GM12878 (cell line): ENCODE measurements around the gene SBK2. TPM values are rescaled to one million over a fixed set of nuclear protein-coding genes. Genes with fewer than 3 reads are reported as not detected.
A peak's percentile ranks its signal among the peaks of the same experiment; 100 is the strongest.

Source experiments
- ATAC-seq: fragments of 200-7000 bp; cut with Tn5 transposase; 3 replicates; pipeline ENCODE4 v1.9.1; 2020; ENCODE audit warnings: mild to moderate bottlenecking, moderate library complexity
- BruUV-seq: library from RNA; stranded (reverse); fragments of 400-500 nt; replicated peaks from 2 replicates; lab custom pipeline; 2021; lab: Mats Ljungman, UMichigan
- CTCF ChIA-PET: fragments of 300-600 bp; sonication (Branson Sonifier 250); formaldehyde crosslinking; extraction: SDS; loops from one replicate; lab custom pipeline; 2021; ENCODE audit warnings: inconsistent platforms; lab: Yijun Ruan, JAX
- POLR2A ChIA-PET: fragments of 350-600 bp; formaldehyde crosslinking; extraction: SDS; loops from one replicate; lab custom pipeline; 2021; ENCODE audit warnings: inconsistent platforms; lab: Charles Lee
- RAD21 ChIA-PET: fragments of 300-600 bp; sonication (Branson Sonifier 250); formaldehyde crosslinking; loops from one replicate; lab custom pipeline; 2023; ENCODE audit warnings: antibody characterized with exemption; ENCODE audit not compliant: unreplicated experiment; lab: Charles Lee
- SMC1A ChIA-PET: fragments of 300-600 bp; sonication (Branson Sonifier 250); formaldehyde crosslinking; loops from one replicate; lab custom pipeline; 2023; ENCODE audit not compliant: unreplicated experiment, uncharacterized antibody; lab: Charles Lee
- DNase-seq: peaks from one replicate; pipeline ENCODE4 v3.0.0-alpha.2; 2011; ENCODE audit warnings: low read depth, low spot score
- FAIRE-seq: peaks from 3 replicates; lab custom pipeline; 2011; peaks lifted over from hg19 to GRCh38; lab: Jason Lieb, UNC
- H2AFZ ChIP-seq: 2 replicates; pipeline ENCODE4 v1.6.0; 2011; ENCODE audit warnings: low read depth, low read length, control low read depth; ENCODE audit not compliant: control insufficient read depth
- H3K27ac ChIP-seq: 2 replicates; pipeline ENCODE4 v1.5.1; 2011; ENCODE audit warnings: control low read depth; ENCODE audit not compliant: control insufficient read depth, insufficient read depth
- H3K27me3 ChIP-seq, 2 experiments: replicated peaks in 1 of 2; 2 replicates each; pipeline versions ENCODE4 v1.6.0 to v1.6.1; 2011; ENCODE audit warnings: low read length in 1 of 2; ENCODE audit not compliant: control insufficient read depth in 2 of 2, insufficient read depth in 2 of 2
- H3K36me3 ChIP-seq, 2 experiments: 2 replicates each; pipeline ENCODE4 v1.5.1; 2011; ENCODE audit warnings: low read length in 1 of 2; ENCODE audit not compliant: control insufficient read depth in 2 of 2, insufficient read depth in 2 of 2
- H3K4me1 ChIP-seq: 2 replicates; pipeline ENCODE4 v1.6.1; 2011; ENCODE audit warnings: mild to moderate bottlenecking, low read length, moderate library complexity, mixed read lengths; ENCODE audit not compliant: control insufficient read depth, insufficient read depth
- H3K4me2 ChIP-seq: 2 replicates; pipeline ENCODE4 v1.6.0; 2011; ENCODE audit warnings: control low read depth; ENCODE audit not compliant: control insufficient read depth, insufficient read depth
- H3K4me3 ChIP-seq: fragments of 200-600 bp; sonication (generic); 2 replicates; pipeline ENCODE4 v1.5.1; 2016
- H3K79me2 ChIP-seq: 2 replicates; pipeline ENCODE4 v1.6.0; 2011; ENCODE audit warnings: low read length; ENCODE audit not compliant: control insufficient read depth, insufficient read depth
- H3K9ac ChIP-seq: 2 replicates; pipeline ENCODE4 v1.8.0; 2011; ENCODE audit warnings: low read length, control low read depth, mixed read lengths; ENCODE audit not compliant: control insufficient read depth, insufficient read depth
- H3K9me3 ChIP-seq: replicated peaks from 3 replicates; pipeline ENCODE4 v1.5.1; 2011; ENCODE audit warnings: mild to moderate bottlenecking, low read length; ENCODE audit not compliant: control insufficient read depth, insufficient read depth
- H4K20me1 ChIP-seq: 2 replicates; pipeline ENCODE4 v1.6.0; 2011; ENCODE audit not compliant: control insufficient read depth, insufficient read depth
- BCL3 ChIP-seq: IDR thresholded peaks from 2 replicates; pipeline ENCODE4 v1.6.1; 2011; ENCODE audit warnings: borderline replicate concordance, low read depth, mild to moderate bottlenecking, moderate library complexity, low read length; ENCODE audit not compliant: insufficient read depth, poor library complexity, severe bottlenecking
- DPF2 ChIP-seq: fragments of 450-650 bp; IDR thresholded peaks from 2 replicates; pipeline ENCODE4 v1.6.1; 2017; ENCODE audit warnings: mild to moderate bottlenecking
- EGR1 ChIP-seq, 2 experiments: IDR thresholded peaks; 1 replicate in 1 of 2; 2 replicates in 1 of 2; pipeline ENCODE4 v1.6.1; 2011 to 2012; ENCODE audit warnings: low read depth in 2 of 2, low read length in 2 of 2, borderline replicate concordance in 1 of 2, mild to moderate bottlenecking in 1 of 2, moderate library complexity in 1 of 2
- GATAD2B ChIP-seq: fragments of 450-650 bp; conservative IDR thresholded peaks from 2 replicates; pipeline ENCODE4 v1.6.1; 2017; ENCODE audit warnings: low read depth, mild to moderate bottlenecking, moderate library complexity
- HCFC1 ChIP-seq: fragments of 150-350 bp; IDR thresholded peaks from 2 replicates; pipeline ENCODE4 v1.6.1; 2014; ENCODE audit warnings: low read length
- JUNB ChIP-seq: IDR thresholded peaks from 2 replicates; pipeline ENCODE4 v1.6.1; 2016; ENCODE audit warnings: antibody characterized with exemption, mild to moderate bottlenecking
- MAX ChIP-seq: IDR thresholded peaks from 2 replicates; pipeline ENCODE4 v1.6.1; 2012; ENCODE audit warnings: low read depth, low read length, improper control_type of control experiment
- NFYA ChIP-seq: IDR thresholded peaks from 2 replicates; pipeline ENCODE4 v1.6.1; 2011; ENCODE audit warnings: low read depth, mild to moderate bottlenecking, low read length, improper control_type of control experiment, borderline replicate concordance
- PRDM15 ChIP-seq: fragments of 450-650 bp; formaldehyde crosslinking; IDR thresholded peaks from 2 replicates; pipeline ENCODE4 v1.4.0; 2020; ENCODE audit warnings: mild to moderate bottlenecking, moderate library complexity
- STAT1 ChIP-seq: fragments of 450-650 bp; conservative IDR thresholded peaks from 2 replicates; pipeline ENCODE4 v1.6.1; 2014; ENCODE audit warnings: antibody characterized with exemption, mild to moderate bottlenecking
- YY1 ChIP-seq: IDR thresholded peaks from 2 replicates; pipeline ENCODE4 v1.6.1; 2011; ENCODE audit warnings: low read depth, mild to moderate bottlenecking, low read length
- ZBTB4 ChIP-seq: fragments of 450-650 bp; formaldehyde crosslinking; IDR thresholded peaks from 2 replicates; pipeline ENCODE4 v1.4.0; 2022; ENCODE audit warnings: mild to moderate bottlenecking, moderate library complexity
- ZNF24 ChIP-seq: fragments of 450-650 bp; IDR thresholded peaks from 2 replicates; pipeline ENCODE4 v1.6.1; 2017; ENCODE audit warnings: antibody characterized with exemption, mild to moderate bottlenecking
- WGBS: methylation state at CpG from one replicate; pipeline ENCODE4 v1.1.6; 2016; ENCODE audit warnings: low lambda C conversion rate; ENCODE audit not compliant: insufficient replicate concordance, insufficient coverage; ENCODE audit errors: missing lambda C conversion rate; 5-methylcytosine and 5-hydroxymethylcytosine counted together
- in situ Hi-C: fragments of 300-500 bp; cut with MboI; formaldehyde crosslinking; loops from 9 replicates; pipeline ENCODE4 v1.14.3; 2018; ENCODE audit warnings: mixed read lengths
- intact Hi-C: fragments of 100-400 bp; cut with micrococcal nuclease; formaldehyde crosslinking; loops from one replicate; pipeline ENCODE4 v1.14.2; 2022; ENCODE audit not compliant: unreplicated experiment
- polyA plus RNA-seq, 11 experiments: library from polyadenylated mRNA; depleted of rRNA in 4 of 11; unstranded in 6 of 11; stranded (reverse) in 5 of 11; fragments of >200 nt; fragmentation: Nextera tagmentation in 4 of 11; fragmentation: Illumina TruSeq in 1 of 11; extraction: Ambion mirVana in 4 of 11; extraction: Trizol in 1 of 11; gene quantifications; 1 replicate in 1 of 11; 2 replicates in 10 of 11; pipeline versions ENCODE4 v1.2.1 to v1.2.3, GENCODE V29; 2011 to 2016; ENCODE audit warnings: inconsistent platforms in 2 of 11, missing spikeins in 2 of 11, low read depth in 1 of 11
- total RNA-seq, 4 experiments: library from RNA; depleted of rRNA in 3 of 4; stranded (reverse); fragments of >200 nt in 3 of 4; fragmentation: Illumina TruSeq in 1 of 4; extraction: Trizol in 1 of 4; gene quantifications; 2 replicates each; pipeline versions ENCODE4 v1.2.1 to v1.2.3, GENCODE V29; 2013 to 2021

The SBK2 gene
- total and polyA plus RNA-seq, 10 of the 15 experiments (the other 5 are each of a cell fraction or from before 2014, with no cell fraction given) = not detected

GRCh38 chr19:55516878-55517620, 19.9 kb downstream of the SBK2 start:
- in situ Hi-C loops = loop anchor here (5.0 to 10.0 kb wide), 2 partner anchors 115 to 298 kb away; no protein-coding TSS in a partner anchor
- TF ChIP-seq YY1 (peak; percentile 79), DPF2 (0 out of 2 replicates have a peak, but pooled peaks have one; percentile 24), ZBTB4 (no peak), BCL3 (no peak), EGR1 (IDR thresholded peaks at IDR 0.05; ENCODE audit: borderline replicate concordance in 1 of 2, low read depth in 2 of 2, low read length in 2 of 2) (no peak), ZNF24 (no peak), PRDM15 (no peak), NFYA (no peak), HCFC1 (no peak), GATAD2B (peak; percentile 67; the same call in 1 of the 2 replicates), JUNB (no peak), STAT1 (no peak), MAX (no peak)

More at GRCh38 chr19:55516878-55517620, 19.9 kb downstream of the SBK2 start:
- Histone ChIP-seq H3K4me3 (peak overlapping the region; percentile 66; the same call in 1 of the 2 replicates), H3K9ac (peak overlapping the region; percentile 53; the same call in 1 of the 2 replicates), H3K4me1 (0 out of 2 replicates have a peak, but pooled peaks cover 4% of the 10 kb centered on the region), H3K27me3 (no peaks in the 10 kb centered on the region), H3K36me3 (no peaks in the 10 kb centered on the region), H3K79me2 (no peaks in the 10 kb centered on the region), H2AFZ (peak overlapping the region; percentile 69), H3K27ac (peak overlapping the region; percentile 62), H3K9me3 (no peaks in the 10 kb centered on the region), H4K20me1 (no peaks in the 10 kb centered on the region), H3K4me2 (peak overlapping the region; percentile 98)
- POLR2A ChIA-PET = interaction anchor here (1.0 kb wide), 1 partner anchor 89 kb away, joined by 6 read pairs; the partner anchor contains the start of gene ZNF865
- FAIRE-seq (peak; percentile 96), DNase-seq (peak; percentile 66), ATAC-seq (peak; percentile 100)
- SMC1A ChIA-PET = interaction anchor here (0.6 to 1.9 kb wide), 7 partner anchors 12 to 116 kb away, joined by 3 to 21 read pairs (median 4); partner anchors contain the start of genes ZNF784 and ZNF865
- no TSS peak for BruUV-seq
- CTCF ChIA-PET = interaction anchor here (0.5 to 5.9 kb wide), 10 partner anchors 12 to 224 kb away, joined by 3 to 45 read pairs (median 6); partner anchors contain the start of genes ZNF784 and ZNF865
- intact Hi-C loops = loop anchor here (1.0 kb wide), 2 partner anchors 89 to 114 kb away; no protein-coding TSS in a partner anchor
- RAD21 ChIA-PET = interaction anchor here (0.9 to 1.2 kb wide), 6 partner anchors 30 to 115 kb away, joined by 3 to 20 read pairs (median 3); partner anchors contain the start of genes ISOC2 and ZNF865
- WGBS = 14% methylated on average over 38 of the region's 61 CpGs
